ENCODE measurements around the gene CAPZB.

CAPZB gene

GRCh38 chr1:19321071-19321470 lies 164.3 kb downstream of the CAPZB start:
- Histone ChIP-seq H3K36me3 (ENCODE audit: insufficient read depth, low read length) (no peaks in the 10 kb centered on the region; the same call in 1 of the 2 replicates), H4K20me1 (ENCODE audit: insufficient read depth, low read length, poor library complexity, severe bottlenecking) (no peaks in the 10 kb centered on the region), H3K4me3 (ENCODE audit: low read length, poor library complexity, severe bottlenecking) (no peak overlapping the region), H3F3A (ENCODE audit: low read depth) (no peaks in the 10 kb centered on the region), H3K4me2 (ENCODE audit: low read depth, low read length, poor library complexity, severe bottlenecking) (no peak overlapping the region), H3K4me1 (ENCODE audit: insufficient read depth, low read length, poor library complexity, severe bottlenecking) (peaks cover 12% of the 10 kb centered on the region), H3K9me2 (replicated peaks; ENCODE audit: low read depth, low read length) (no peaks in the 10 kb centered on the region), H3K9ac (ENCODE audit: low read depth, low read length, poor library complexity, severe bottlenecking) (no peak overlapping the region), H3K79me2 (ENCODE audit: insufficient read depth, low read length) (no peaks in the 10 kb centered on the region; the same call in 1 of the 2 replicates), H2AFZ (ENCODE audit: low read length) (no peak overlapping the region), H3K9me3 (ENCODE audit: insufficient read depth, low read depth, low read length) (no peaks in the 10 kb centered on the region), H3K27me3 (ENCODE audit: insufficient read depth, low read length, poor library complexity, severe bottlenecking) (no peaks in the 10 kb centered on the region)
- TF ChIP-seq, protein P1, sequence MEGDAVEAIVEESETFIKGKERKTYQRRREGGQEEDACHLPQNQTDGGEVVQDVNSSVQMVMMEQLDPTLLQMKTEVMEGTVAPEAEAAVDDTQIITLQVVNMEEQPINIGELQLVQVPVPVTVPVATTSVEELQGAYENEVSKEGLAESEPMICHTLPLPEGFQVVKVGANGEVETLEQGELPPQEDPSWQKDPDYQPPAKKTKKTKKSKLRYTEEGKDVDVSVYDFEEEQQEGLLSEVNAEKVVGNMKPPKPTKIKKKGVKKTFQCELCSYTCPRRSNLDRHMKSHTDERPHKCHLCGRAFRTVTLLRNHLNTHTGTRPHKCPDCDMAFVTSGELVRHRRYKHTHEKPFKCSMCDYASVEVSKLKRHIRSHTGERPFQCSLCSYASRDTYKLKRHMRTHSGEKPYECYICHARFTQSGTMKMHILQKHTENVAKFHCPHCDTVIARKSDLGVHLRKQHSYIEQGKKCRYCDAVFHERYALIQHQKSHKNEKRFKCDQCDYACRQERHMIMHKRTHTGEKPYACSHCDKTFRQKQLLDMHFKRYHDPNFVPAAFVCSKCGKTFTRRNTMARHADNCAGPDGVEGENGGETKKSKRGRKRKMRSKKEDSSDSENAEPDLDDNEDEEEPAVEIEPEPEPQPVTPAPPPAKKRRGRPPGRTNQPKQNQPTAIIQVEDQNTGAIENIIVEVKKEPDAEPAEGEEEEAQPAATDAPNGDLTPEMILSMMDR (conservative IDR thresholded peaks at IDR 0.05; ENCODE audit: low read length) = no peak
- no peak for TF ChIP-seq EZH2phosphoT487 (IDR thresholded peaks at IDR 0.05; ENCODE audit: borderline replicate concordance)

DNA sequence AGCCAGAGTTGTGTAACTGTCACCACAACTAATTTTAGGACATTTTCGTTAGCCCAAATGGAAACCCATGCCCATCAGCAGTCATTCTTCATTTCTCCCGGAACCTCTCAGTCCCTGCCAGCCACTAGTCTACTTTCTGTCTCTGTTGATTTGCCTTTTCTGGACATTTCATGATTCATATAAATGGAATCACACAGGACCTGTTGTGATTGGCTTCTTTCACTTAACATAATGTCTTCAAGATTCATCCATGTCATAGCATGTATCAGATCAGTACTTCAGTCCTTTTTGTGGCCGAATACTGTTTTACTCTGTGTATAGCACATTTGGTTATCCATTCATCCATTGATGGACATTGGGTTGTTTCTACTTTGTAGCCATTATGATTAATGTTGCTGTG lies 166.1 kb downstream of the CAPZB start:
- Histone ChIP-seq H2AFZ (ENCODE audit: low read length) (no peak overlapping the region), H3F3A (ENCODE audit: low read depth) (no peaks in the 10 kb centered on the region), H3K4me2 (ENCODE audit: low read depth, low read length, poor library complexity, severe bottlenecking) (no peak overlapping the region), H3K79me2 (ENCODE audit: insufficient read depth, low read length) (peaks cover 6% of the 10 kb centered on the region; the same call in 1 of the 2 replicates), H3K9me3 (ENCODE audit: insufficient read depth, low read depth, low read length) (no peaks in the 10 kb centered on the region), H3K4me1 (ENCODE audit: insufficient read depth, low read length, poor library complexity, severe bottlenecking) (peaks cover 30% of the 10 kb centered on the region), H4K20me1 (ENCODE audit: insufficient read depth, low read length, poor library complexity, severe bottlenecking) (no peaks in the 10 kb centered on the region), H3K27me3 (ENCODE audit: insufficient read depth, low read length, poor library complexity, severe bottlenecking) (no peaks in the 10 kb centered on the region), H3K4me3 (ENCODE audit: low read length, poor library complexity, severe bottlenecking) (no peak overlapping the region), H3K9me2 (replicated peaks; ENCODE audit: low read depth, low read length) (no peaks in the 10 kb centered on the region), H3K9ac (ENCODE audit: low read depth, low read length, poor library complexity, severe bottlenecking) (no peak overlapping the region), H3K36me3 (ENCODE audit: insufficient read depth, low read length) (no peaks in the 10 kb centered on the region)
- TF ChIP-seq, protein P1 (conservative IDR thresholded peaks at IDR 0.05; ENCODE audit: low read length) = no peak

GRCh38 chr1:19317126-19317910 lies 168.0 kb downstream of the CAPZB start:
- Histone ChIP-seq H3K9me2 (replicated peaks; ENCODE audit: low read depth, low read length) (no peaks in the 10 kb centered on the region), H2AFZ (ENCODE audit: low read length) (no peak overlapping the region), H4K20me1 (ENCODE audit: insufficient read depth, low read length, poor library complexity, severe bottlenecking) (no peaks in the 10 kb centered on the region), H3K4me2 (ENCODE audit: low read depth, low read length, poor library complexity, severe bottlenecking) (no peak overlapping the region), H3K4me3 (ENCODE audit: low read length, poor library complexity, severe bottlenecking) (no peak overlapping the region), H3F3A (ENCODE audit: low read depth) (no peaks in the 10 kb centered on the region), H3K79me2 (ENCODE audit: insufficient read depth, low read length) (peaks cover 21% of the 10 kb centered on the region), H3K4me1 (ENCODE audit: insufficient read depth, low read length, poor library complexity, severe bottlenecking) (peaks cover 47% of the 10 kb centered on the region), H3K9me3 (ENCODE audit: insufficient read depth, low read depth, low read length) (no peaks in the 10 kb centered on the region), H3K9ac (ENCODE audit: low read depth, low read length, poor library complexity, severe bottlenecking) (no peak overlapping the region), H3K27me3 (ENCODE audit: insufficient read depth, low read length, poor library complexity, severe bottlenecking) (no peaks in the 10 kb centered on the region), H3K36me3 (ENCODE audit: insufficient read depth, low read length) (no peaks in the 10 kb centered on the region)
- TF ChIP-seq EZH2phosphoT487 (IDR thresholded peaks at IDR 0.05; ENCODE audit: borderline replicate concordance) = no peak
- TF ChIP-seq, protein P1 (conservative IDR thresholded peaks at IDR 0.05; ENCODE audit: low read length) = no peak

All from Loucy (cell line).